Measurements from ENCODE around the gene THEM4.

DNA sequence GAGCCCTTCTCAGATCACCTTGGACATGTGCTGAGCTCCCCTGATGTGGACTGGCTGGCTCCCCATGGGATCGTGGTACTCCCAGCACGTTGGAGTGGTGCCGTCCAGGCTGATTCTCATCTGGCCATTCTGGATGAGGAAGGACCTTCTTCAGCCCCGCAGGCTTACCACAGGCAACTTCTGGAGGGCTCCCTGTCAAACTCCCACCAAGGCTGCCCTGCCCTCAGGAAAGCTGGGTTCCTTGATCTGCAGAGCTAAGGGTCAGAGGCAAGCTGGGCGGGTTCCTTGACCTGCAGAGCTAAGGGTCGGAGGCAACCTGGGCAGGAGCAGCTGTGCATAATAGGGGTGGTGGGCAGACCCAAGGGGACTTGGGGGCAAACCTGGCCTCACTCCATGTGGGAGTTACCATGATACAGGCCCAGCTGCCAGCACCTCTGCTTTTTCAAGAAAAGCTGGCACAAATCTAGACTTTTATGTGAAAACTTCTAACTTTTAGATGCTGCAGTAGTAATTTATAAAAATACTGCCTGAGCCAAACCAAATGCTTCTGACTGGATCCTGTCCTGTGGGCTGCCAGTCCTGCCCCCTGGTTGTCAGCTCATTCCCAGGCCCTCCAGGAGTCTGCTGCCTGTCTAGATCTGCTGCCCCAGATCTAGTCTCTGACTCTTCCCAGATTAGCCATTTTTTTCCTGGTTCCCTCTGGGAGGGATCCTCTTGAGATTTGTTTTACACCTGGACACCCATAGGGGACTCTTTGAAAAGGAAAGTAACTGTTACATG lies 50.2 kb downstream of the THEM4 start:
- TF ChIP-seq, protein P1, sequence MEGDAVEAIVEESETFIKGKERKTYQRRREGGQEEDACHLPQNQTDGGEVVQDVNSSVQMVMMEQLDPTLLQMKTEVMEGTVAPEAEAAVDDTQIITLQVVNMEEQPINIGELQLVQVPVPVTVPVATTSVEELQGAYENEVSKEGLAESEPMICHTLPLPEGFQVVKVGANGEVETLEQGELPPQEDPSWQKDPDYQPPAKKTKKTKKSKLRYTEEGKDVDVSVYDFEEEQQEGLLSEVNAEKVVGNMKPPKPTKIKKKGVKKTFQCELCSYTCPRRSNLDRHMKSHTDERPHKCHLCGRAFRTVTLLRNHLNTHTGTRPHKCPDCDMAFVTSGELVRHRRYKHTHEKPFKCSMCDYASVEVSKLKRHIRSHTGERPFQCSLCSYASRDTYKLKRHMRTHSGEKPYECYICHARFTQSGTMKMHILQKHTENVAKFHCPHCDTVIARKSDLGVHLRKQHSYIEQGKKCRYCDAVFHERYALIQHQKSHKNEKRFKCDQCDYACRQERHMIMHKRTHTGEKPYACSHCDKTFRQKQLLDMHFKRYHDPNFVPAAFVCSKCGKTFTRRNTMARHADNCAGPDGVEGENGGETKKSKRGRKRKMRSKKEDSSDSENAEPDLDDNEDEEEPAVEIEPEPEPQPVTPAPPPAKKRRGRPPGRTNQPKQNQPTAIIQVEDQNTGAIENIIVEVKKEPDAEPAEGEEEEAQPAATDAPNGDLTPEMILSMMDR (IDR thresholded peaks at IDR 0.05; ENCODE audit: insufficient read depth, low read depth, low read length), result no peak
- TF ChIP-seq EZH2 (IDR thresholded peaks at IDR 0.05; ENCODE audit: insufficient read depth, low read length), result no peak

All from astrocyte (in vitro differentiated cells and primary cell).